OCI-LY1 (cell line): ENCODE results near the gene ZNF780A.

Experiments used
- EZH2 ChIP-seq: fragments of 200-600 bp; sonication (generic), shearing (Covaris generic); IDR thresholded peaks from 2 replicates; pipeline ENCODE4 v1.8.0; 2017; ENCODE audit warnings: borderline replicate concordance, mixed run types, mild to moderate bottlenecking, antibody characterized with exemption, low read length, moderate library complexity, mixed read lengths
- TF ChIP-seq, protein P1 (sequence below): fragments of 200-600 bp; sonication (generic), shearing (Covaris generic); IDR thresholded peaks from 2 replicates; pipeline ENCODE4 v1.5.1; 2017; ENCODE audit warnings: mild to moderate bottlenecking, antibody characterized with exemption, low read length, moderate library complexity, mixed read lengths

DNA sequence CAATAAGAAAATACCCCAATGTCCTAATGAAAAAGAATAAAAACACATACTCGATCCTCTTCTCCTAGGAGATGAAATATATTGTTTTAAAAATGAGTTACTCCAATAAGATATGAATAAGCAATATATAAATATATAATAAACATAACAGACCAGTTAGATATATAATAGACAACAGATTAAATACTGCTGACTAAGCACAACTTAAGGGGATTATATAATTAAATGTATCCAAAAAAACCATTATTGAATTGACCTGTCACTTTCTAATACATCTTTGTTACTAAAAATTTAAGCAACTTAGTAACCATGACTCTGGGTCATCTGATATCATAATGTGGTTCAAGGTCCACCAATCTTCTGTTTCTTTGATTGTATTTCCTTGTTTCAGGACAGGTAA is 20.7 kb downstream of the ZNF780A start:
- TF ChIP-seq, protein P1, sequence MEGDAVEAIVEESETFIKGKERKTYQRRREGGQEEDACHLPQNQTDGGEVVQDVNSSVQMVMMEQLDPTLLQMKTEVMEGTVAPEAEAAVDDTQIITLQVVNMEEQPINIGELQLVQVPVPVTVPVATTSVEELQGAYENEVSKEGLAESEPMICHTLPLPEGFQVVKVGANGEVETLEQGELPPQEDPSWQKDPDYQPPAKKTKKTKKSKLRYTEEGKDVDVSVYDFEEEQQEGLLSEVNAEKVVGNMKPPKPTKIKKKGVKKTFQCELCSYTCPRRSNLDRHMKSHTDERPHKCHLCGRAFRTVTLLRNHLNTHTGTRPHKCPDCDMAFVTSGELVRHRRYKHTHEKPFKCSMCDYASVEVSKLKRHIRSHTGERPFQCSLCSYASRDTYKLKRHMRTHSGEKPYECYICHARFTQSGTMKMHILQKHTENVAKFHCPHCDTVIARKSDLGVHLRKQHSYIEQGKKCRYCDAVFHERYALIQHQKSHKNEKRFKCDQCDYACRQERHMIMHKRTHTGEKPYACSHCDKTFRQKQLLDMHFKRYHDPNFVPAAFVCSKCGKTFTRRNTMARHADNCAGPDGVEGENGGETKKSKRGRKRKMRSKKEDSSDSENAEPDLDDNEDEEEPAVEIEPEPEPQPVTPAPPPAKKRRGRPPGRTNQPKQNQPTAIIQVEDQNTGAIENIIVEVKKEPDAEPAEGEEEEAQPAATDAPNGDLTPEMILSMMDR = no peak
- TF ChIP-seq EZH2 = no peak
